ENCODE data around the gene GRAMD1B.
"Not testable (repeated sequence)": the region's sequence is repeated elsewhere in the genome, so short reads cannot be mapped to it uniquely, and the experiment has no call there.

Gene GRAMD1B

DNA sequence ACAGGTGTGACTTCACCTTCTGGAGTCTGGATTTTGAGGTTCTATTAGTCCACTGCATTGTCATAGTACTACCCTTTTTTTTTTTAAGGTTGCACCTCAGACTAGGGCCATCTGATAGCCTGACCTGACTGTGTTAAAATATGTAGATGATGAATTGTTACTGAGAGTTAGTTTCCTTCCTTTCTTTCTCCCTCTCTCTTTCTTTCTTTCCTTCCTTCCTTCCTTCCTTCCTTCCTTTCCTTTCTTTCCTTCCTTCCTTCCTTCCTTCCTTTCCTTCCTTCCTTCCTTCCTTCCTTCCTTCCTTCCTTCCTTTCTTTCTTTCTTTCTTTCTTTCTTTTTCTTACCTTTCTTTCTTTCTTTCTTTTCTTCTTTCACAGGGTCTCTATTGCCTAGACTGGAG lies 83.2 kb downstream of the GRAMD1B start:
- DNase-seq = not testable (repeated sequence)

DNA sequence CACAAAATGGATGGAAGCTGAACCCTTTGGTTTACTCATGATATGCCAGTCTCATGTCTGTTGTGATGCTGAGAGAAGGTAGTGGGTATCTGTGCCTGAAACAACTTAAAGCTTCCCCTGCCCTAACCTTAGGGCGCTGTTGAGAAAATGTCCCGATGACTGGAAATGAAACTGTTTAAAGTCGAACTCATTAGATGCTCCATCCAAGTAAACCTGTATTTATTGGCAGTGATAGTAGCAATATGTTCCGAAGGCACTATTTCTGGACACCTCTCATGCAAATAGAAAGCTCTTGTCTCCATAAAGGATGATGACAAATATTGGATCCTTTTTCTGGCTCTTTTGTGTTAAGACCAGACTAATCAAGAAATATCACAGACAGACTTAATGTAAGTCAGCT lies 86.2 kb downstream of the GRAMD1B start:
- DNase-seq = no peak

DNA sequence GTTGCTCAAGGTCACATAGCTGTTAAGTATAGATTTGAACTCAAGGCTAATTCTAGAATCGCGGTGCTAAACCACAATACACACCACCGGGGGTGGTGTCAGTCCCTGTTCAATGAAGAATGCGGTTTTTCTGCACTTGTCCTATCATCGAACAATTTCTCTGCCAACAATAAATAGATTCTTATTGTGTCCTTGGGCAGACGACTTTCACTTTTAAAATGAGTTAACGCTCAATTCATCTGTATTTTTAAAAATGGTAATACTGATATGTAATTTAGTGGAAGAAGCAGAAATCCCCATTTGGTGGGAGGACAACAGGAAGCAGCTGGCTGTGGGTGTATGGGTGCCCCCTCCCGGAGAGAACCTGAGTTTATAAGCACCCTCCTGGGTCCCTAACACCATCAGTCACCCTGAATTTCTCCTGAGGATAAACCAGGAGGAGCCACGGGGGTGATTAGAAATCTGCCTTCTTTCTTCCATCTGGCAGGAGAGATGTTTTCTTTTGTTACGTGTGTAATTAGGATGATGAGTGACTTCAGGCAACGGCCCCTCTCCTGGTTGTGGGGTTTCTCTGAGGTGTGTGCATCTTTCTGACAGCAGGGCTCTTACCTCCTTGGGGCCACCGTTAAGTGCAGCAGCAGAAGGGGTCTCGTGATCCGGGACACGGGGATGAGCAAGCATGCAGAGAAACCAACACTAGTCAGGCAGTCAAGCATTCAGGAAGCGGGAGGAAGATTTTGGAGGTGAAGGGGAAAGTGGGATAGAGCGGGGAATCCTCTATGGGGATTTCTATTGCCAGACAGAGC lies 87.7 kb downstream of the GRAMD1B start:
- DNase-seq = no peak

DNA sequence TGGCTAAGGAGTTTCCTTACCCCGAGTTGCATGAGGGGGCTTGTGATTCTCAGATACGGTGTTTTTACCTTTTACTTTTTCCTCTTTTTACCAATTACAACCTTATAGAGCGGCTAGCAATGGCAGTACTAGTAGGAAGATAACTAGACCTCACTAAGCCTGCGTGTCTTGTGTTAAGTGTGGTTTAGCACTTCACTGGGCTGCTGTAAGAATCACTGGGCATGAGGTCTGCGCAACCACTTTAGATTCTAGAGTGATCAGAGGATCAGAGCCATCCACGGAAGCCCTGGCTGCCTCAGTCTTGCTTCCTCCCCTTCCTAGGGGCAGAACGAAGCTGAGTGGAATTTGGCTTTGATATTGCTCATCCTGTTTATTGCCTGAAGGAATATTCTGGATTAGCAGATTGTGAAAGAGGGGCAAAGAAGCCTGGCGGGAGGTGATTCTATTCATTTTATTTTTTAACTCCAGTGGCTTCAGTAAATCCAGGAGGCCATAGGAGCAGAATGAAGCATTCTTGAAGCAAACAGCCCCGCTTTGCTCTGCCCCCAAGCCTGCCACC lies 88.5 kb downstream of the GRAMD1B start:
- DNase-seq = no peak

DNA sequence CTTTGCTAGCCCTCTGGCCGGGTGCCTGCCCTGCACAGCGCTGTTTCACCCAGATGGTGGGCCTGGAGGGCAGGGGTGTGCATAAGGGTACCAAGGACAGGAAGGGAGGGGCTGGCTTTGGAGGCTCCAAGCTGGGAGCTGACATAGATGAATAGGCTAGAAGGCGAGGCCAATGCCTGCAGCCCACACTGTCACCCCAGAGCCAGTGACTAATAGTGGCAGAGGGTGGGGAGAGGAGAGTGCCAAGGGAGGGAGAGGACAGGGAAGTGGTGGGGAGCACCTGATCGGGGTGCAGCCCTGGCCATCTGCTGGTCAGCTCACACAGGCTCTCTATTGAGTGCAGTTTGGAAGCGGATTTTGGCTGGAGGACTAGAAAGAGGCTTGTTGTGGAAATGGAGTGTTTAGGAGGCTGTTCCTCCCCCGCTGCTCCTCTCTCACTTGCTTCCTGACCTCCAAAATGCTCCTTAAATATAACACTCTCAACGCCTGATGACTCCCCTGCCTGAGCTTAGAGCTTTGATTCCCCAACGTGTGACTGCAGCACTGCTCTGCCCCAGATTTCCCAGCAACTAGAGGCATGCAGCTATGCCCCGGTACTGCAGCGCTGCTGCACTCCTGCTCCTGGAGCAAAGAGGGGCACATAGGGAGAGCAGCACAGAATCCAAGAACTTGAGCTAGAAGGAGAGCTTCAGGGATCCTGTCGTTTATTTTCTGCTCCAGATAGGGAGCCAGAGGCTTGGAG lies 89.2 kb downstream of the GRAMD1B start:
- no peak for DNase-seq

DNA sequence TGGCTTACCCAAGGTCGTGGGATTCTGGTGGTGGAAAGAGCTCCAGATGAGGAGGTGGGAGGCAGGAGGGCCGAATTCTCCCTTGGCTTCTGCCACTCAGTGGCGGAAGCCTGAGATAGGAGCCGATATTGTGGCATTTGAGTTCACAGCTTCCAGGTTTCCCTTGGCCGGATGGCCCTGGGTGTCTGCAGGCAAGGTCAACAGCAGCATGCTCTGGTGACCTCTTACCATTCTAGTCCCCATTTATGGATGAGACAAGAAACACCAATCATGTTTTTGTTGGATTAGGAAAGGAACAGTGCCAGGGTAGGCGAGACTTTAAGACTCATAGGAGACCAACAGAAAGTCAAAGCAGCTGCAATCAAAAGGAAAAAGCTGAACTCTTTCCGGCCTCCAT lies 89.7 kb downstream of the GRAMD1B start:
- DNase-seq = no peak

DNA sequence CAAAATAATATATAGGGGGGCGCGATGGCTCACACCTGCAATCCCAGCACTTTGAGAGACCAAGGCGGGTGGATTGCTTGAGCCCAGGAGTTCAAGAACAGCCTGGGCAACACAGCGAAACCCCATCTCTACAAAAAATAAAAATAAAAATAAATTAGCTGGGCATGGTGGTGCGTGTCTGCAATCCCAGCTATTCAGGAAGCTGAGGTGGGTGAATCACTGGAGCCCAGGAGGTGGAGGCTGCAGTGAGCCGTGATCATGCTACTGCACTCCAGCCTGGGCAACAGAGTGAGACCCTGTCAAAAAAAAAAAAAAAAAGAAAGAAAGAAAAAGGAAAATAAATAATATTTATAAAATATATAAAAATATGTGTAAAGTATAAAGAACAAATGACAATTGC lies 90.4 kb downstream of the GRAMD1B start:
- not testable (repeated sequence) for DNase-seq

DNA sequence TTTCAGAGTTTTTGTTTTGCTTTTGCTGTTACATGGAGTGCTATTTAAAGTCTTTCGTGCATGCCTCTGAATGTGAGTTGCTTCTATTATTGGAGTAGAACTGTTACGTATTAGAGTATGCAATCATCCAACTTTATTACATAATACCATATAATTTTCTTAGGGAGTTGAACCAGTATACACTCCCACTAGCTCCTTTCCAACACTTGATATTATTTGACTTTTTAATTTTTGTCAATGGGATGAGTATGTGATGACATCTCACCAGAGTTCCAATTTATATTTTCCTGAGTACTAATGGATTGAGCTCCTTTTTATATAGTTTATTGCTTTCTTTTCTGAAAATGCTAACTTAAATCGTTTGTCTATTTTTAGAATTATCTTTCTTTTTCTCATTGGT lies 90.9 kb downstream of the GRAMD1B start:
- DNase-seq = no peak

DNA sequence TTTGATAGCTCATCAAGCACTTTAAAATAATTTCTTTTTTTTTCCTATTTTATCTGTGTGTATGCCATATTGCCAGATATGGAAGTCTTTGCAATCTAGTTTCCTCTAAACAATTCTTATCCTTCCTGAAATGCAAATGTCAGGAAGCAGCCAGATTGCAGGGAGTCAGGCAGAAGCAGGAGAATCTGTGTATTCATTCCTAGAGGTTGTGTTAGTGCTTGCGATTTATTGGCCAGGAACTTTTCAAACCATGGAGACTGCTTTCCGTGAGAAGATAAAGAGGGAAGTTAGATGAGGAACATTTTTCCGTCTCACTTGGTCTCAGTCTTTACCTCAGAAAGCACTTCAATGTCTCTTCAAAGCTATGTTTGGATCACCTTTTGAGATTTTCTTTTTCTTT lies 91.9 kb downstream of the GRAMD1B start:
- no peak for DNase-seq

DNA sequence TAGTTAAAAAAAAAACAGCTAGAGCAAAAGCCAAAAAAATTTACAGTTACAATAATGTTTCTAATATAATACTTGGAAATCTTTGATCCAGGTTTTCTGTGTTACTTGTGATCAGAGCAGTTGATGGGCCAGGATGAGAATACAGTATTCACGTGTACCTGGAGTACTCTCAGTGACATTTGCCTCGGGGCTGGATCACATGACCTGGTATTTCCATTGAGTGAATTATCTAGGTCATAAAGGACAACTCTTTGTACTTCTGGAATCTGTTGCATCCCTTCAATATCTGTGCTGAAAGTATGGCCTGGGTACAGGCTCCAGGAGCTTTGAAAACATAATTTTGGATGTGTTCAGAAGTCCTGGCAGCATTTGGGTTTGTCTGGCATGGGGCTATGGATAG lies 93.5 kb downstream of the GRAMD1B start:
- DNase-seq = no peak

DNA sequence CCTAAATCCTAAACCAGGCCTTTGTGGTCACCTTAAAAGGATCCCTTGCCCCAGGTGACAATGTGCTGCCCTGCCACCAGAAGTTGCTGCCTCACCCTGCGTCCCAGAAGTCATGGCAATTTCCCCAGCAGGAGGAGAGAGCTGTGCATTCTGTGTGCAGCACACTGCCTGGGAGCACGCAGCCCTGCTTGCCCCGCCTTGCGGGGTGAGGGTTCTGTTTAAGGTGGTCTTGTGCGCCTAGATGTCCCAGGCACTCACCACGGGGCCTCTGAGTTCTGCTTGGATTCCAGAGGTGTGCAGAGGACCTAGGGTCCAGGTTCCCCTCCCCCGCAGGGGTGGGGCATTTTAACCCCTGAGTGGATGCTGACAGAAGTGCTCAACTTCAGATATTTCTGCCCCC lies 95.0 kb downstream of the GRAMD1B start:
- no peak for DNase-seq

DNA sequence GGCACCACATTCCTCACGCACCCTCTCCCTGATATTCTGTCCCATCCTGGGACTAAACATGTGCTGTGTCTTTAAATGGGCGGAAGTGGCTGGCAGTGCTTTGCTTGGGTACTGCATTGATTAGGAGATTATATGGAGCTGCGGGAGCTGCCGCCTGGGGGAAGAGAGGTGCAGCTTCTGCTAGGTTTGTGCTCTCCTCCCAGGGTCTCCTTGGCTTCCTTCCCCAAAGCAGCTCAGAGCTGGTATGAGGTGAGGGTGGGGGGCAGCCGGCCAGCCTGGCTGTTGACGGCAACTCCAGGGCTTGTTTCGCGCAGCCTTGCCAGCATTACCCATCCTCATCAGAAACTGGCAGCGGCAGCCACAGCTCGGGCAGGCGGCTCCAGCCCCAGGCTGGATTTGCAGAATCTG lies 95.4 kb downstream of the GRAMD1B start:
- no peak for DNase-seq

DNA sequence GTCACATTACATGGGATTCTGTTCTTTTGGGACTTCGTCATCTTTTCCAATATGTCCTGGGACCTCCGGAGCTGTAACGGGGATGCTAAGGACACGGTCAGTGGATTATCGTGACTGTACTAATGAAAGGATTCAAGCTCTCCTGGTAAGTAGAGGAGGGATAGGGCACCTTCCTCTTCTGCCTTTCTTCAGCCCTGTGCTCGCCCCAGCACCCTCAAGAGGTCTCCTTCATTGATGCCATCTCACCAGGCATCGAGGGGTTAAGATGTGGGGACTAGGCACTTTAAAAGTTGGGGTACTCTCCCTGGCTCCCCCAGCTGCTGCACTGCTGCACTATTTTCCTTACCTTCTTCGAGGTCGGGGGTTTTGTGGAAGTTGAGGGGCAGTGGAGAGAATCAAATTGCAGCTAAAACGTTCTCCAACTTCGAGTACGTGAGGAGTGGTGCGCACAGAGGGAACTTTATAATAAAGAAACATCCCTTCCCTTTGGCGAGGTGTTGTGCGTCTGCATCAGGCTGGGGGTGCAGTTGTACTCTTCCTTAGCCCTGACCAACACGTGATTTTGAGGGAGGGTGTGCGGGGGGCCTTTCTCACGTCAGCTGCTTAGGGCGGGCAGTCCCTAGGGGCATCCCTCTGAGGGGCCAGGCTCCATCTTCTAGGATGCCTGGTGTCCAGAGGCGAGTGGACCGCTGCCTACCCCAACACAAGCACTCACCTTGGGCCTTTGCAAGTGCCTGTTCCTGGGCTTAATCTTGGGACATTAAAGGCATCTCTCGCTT lies 96.1 kb downstream of the GRAMD1B start:
- DNase-seq = no peak

DNA sequence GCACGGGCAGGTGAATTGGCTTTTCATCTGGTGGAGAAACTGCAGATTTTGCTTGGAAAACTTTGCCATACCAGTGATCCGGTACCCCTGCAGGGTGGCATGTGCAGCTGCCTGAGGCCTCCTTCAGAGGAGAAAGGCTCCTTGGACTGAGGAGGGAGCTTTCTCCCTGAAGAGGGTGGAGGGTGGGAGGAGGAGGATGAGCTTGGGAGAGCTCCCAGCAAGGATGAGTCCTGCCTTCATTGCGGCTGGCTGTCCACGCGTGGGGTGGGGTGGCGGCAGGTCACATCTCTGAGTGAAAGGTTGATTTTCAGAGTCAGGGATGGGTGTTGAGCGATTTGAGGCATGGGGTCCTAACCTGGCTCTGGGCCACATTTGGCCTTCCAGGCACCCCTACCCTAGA lies 96.8 kb downstream of the GRAMD1B start:
- DNase-seq = no peak

DNA sequence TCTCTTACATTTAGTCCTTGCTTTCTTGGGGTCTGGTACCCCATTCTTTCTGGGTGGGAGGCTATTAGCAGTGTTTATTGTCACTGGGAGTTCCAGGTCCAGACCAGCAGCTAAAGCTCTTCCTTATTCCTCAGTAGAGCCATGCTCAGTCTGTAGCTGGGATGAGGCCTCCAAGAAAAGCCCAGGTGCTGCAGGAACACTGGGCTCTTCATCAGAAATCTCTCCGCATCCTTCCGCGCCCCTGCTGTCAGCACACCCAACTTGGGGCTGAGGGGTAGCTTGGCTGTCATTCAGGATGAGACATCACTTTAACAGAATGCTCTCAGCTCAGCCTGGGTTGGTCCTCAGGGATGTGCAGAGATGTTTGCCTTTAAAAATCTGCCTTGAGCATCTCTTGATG lies 97.5 kb downstream of the GRAMD1B start:
- DNase-seq = no peak

DNA sequence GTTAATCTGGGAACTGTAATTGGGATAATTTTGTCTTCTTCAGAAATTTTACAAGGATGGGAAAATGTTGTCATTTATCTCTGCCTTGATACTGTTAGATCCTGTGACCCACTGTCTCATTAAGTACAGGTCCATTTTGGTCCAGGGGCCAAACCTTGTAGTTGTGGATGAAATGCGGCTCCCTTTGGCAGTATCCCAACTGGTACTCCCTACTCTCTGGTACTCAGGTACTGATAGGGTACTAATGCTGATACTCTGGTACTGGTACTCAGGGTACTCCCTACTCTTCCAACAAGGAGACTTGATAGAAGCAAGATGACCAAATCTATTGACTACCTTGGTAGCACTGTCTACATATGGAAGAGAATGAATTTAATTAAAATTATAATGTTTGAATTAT lies 97.9 kb downstream of the GRAMD1B start:
- no peak for DNase-seq

DNA sequence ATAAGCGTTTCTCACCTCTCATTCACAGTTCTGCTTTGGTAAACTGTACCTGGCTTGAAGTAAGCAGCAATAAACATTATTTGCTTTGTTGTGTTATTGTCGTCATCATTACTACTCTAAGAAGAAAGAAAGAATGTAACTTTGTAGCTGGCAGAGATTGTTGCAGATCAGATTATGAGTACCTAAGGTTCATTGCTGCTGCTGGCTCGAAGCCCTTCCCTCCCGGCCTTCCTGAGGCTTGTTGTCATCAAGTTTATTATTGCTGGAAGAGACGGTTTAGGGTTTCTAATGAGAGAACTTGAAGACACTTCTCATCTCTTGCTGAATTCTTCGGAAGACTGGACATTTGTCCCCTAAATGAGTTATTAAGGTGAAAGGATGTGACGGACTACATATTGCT lies 101.3 kb downstream of the GRAMD1B start:
- DNase-seq = no peak

DNA sequence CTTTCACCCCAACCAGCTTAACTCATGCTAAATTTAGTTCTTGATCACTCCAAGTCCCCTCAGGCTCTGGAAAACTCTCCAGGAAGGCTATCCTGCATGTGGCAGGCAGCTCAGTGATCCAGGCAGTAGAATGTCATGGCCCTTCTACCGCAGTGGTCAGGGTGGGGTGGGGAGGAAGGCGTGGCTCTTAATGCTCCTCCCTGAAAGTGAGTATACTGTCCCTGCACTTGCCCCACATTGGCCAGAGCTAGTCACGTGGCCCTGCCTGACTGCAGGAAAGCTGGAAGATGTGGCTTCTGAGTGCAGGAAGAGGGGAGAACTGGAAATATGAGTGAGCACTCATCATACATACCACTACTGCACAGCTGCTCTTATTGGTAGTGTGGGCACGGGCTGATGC lies 102.1 kb downstream of the GRAMD1B start:
- no peak for DNase-seq

DNA sequence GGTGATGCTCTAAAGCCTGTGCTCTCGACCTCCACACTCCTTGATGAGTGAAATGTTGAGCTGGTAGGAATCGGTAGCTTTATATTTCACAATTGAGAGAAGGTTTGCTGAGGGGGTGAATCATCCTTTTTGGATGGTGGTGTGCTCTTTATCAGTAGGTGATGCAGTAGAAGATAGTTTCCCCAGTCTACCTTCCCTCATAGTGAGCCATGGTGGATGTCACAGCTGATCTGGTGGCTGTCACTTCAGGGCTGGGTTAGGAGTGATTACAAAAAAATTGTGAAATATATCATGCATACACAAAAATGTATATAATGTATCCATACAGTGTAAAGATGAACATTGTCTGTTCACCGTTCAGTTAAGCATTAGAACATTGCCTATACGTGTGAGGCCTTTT lies 105.3 kb downstream of the GRAMD1B start:
- no peak for DNase-seq

DNA sequence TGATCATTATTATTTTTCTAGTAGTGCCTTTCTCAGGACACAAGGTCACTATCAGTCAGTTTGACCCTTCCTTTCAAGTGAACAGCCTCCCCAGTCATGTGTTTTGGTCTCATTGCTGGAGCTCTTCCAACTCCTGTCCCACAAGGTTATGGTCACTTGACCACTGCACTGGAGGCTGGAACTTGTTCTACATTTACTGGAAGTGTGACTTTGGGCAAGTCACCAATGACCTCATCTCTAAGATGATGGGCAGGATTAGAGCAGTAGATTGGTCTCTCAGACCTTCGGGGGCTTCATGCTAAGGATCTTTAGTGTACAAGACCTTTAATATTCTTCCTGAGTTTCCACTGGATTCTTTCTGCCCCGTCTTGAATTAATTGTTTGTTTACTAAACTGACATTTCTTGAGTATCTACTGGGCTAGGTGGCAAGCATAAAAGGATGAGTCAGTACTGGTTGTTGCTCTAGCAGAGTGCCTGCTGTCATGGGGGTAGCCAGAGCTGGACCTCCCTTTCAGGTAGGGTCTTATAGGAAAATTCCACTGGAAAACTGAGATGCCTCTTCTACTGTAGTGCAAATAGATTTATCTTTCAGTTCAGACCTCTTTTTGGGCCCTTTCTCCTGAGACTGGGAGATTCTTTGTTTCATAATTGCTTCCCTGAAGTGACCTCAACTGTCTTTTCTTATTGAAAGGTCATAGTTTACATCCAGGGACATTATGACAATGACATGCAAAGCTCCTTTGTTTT lies 106.8 kb downstream of the GRAMD1B start:
- DNase-seq = no peak

DNA sequence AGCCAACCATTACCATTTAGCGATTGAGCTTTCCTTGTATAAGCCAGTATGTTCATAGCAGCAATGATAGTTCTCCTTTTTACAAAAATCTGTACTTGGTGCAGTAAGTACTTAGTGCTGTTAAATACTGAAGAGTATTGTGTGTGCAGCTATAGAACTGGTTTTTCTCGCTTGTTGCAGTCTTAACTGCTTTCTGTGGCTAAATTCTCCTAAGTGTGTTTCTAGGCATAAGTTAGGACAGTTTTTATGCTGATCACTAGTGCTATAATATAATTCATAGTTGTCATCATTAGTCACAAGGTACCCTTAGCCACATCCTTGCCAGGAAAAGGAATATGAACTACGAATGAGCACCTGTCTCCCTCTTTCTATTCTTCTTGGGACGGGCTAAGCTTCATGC lies 107.7 kb downstream of the GRAMD1B start:
- DNase-seq = no peak

DNA sequence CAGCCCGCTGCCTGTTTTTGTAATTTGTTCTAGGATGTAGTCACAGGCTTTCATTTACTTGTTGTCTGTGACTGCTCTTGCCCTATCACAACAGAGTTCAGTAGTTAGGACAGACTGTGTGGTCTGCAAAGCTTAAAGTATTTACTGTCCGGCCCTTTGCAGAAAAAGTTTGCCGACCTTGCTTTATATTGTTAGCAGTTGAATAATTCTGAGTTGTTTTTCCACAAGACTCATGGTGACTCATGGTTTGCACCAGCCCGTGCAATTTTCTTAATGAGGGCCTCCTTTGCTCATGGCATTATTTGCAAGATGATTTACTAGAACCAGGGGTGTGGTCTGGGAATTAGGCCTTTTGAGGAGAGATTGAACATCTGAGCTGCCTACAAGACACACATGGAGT lies 113.7 kb downstream of the GRAMD1B start:
- DNase-seq = no peak
